ENCODE measurements around the gene OR4F6.

OR4F6 gene

GRCh38 chr15:101807345-101807945 is 4.1 kb downstream of the OR4F6 start:
- H3K9ac ChIP-seq (ENCODE audit: low read depth, low read length) = no peak overlapping the region
- H3K4me3 ChIP-seq (ENCODE audit: low read depth, low read length) = no peak overlapping the region
- H3K4me1 ChIP-seq (ENCODE audit: control insufficient read depth, insufficient read depth, low read length) = no peaks in the 10 kb centered on the region
- no peaks in the 10 kb centered on the region for H3K9me3 ChIP-seq (ENCODE audit: control insufficient read depth, insufficient read depth, low read length)
- no peaks in the 10 kb centered on the region for H3K36me3 ChIP-seq (ENCODE audit: control insufficient read depth, insufficient read depth, low read length)
- no peaks in the 10 kb centered on the region for H3K27me3 ChIP-seq (ENCODE audit: control insufficient read depth, insufficient read depth, low read length)

DNA sequence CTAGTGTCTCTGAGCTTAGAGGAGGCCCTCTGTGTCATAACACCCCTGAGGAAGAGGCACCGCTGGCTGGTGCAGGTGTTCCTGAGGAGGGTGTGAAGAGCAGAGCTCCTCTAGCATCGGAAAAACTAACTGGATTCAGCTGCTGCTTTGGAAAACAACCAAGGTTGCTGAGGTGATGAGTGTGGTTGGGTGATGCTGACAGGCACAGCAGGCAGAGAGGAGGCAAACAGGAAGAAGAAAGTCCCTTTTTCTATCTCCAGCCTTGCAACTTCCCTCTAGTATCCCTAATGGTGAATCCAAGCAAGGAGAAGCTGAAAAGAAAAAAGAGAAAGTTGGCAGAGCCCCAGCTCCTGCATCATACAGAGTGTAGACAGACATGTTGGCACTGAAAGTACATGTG is 4.9 kb downstream of the OR4F6 start:
- H3K27me3 ChIP-seq (ENCODE audit: control insufficient read depth, insufficient read depth, low read length) = no peaks in the 10 kb centered on the region
- H3K4me3 ChIP-seq (ENCODE audit: low read depth, low read length) = no peak overlapping the region
- H3K36me3 ChIP-seq (ENCODE audit: control insufficient read depth, insufficient read depth, low read length) = no peaks in the 10 kb centered on the region
- H3K9me3 ChIP-seq (ENCODE audit: control insufficient read depth, insufficient read depth, low read length) = no peaks in the 10 kb centered on the region
- no peak overlapping the region for H3K9ac ChIP-seq (ENCODE audit: low read depth, low read length)
- no peaks in the 10 kb centered on the region for H3K4me1 ChIP-seq (ENCODE audit: control insufficient read depth, insufficient read depth, low read length)

DNA sequence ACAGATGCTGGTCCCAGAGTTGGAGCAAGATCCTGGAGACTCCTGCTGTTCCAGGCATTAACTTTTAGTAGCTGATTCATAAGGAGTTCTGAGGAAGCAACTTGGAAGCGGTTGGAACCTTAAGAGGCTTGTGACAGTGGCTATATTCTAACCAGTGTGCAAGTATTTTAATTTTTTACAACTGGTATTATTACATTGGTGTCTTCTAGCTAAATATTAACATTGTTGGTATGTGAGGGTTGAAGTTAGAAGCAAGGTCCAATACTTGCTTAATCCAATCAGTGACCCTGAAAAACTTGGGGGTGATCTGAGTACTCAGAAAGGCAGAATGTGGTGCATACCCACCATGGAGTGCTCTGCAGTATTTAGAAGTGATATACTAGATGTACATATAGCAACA is 7.1 kb downstream of the OR4F6 start:
- Histone ChIP-seq H3K36me3 (ENCODE audit: control insufficient read depth, insufficient read depth, low read length) (no peaks in the 10 kb centered on the region), H3K9ac (ENCODE audit: low read depth, low read length) (no peak overlapping the region), H3K27me3 (ENCODE audit: control insufficient read depth, insufficient read depth, low read length) (no peaks in the 10 kb centered on the region), H3K4me1 (ENCODE audit: control insufficient read depth, insufficient read depth, low read length) (no peaks in the 10 kb centered on the region), H3K4me3 (ENCODE audit: low read depth, low read length) (no peak overlapping the region), H3K9me3 (ENCODE audit: control insufficient read depth, insufficient read depth, low read length) (no peaks in the 10 kb centered on the region)

- Histone ChIP-seq H3K4me3 (ENCODE audit: low read depth, low read length) (no peak overlapping the region), H3K9me3 (ENCODE audit: control insufficient read depth, insufficient read depth, low read length) (no peaks in the 10 kb centered on the region), H3K27me3 (ENCODE audit: control insufficient read depth, insufficient read depth, low read length) (no peaks in the 10 kb centered on the region), H3K9ac (ENCODE audit: low read depth, low read length) (no peak overlapping the region), H3K36me3 (ENCODE audit: control insufficient read depth, insufficient read depth, low read length) (no peaks in the 10 kb centered on the region), H3K4me1 (ENCODE audit: control insufficient read depth, insufficient read depth, low read length) (no peaks in the 10 kb centered on the region)
Measured at GRCh38 chr15:101810876-101811275, 7.6 kb downstream of the OR4F6 start.

DNA sequence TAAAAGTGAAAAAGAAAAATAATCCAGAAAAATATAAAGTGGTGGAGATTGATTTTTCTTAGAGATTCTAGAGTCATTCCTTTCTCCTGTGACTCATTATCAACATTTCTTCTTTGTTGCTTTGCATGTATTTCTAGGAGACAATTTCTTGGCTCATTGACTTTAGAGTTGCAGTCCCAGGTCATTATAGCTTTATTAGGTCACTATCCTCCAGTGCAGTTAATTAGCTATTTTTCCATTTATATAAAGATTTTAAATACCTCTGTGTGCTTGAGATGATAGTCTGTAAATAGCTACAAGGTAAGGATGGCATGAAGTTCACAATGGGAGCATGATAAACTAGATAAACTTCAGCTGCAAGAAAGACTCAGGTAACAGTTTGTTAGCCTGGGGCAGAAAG is 8.6 kb downstream of the OR4F6 start, which contains the start of gene OR4F15:
Gene OR4F15 (plus strand): TSS at position 301 of the 400 bp plus-strand sequence. CDS start 5,985 bp downstream, outside the sequence.
- no peak within 1 kb of the TSS for H3K9ac ChIP-seq (ENCODE audit: low read depth, low read length)
- no peak within 1 kb of the TSS for H3K4me3 ChIP-seq (ENCODE audit: low read depth, low read length)
- H3K36me3 ChIP-seq (ENCODE audit: control insufficient read depth, insufficient read depth, low read length) = no peaks in the 10 kb centered on the region
- no peaks in the 10 kb centered on the region for H3K4me1 ChIP-seq (ENCODE audit: control insufficient read depth, insufficient read depth, low read length)
- H3K9me3 ChIP-seq (ENCODE audit: control insufficient read depth, insufficient read depth, low read length) = no peaks in the 10 kb centered on the region
- no peaks in the 10 kb centered on the region for H3K27me3 ChIP-seq (ENCODE audit: control insufficient read depth, insufficient read depth, low read length)

- Histone ChIP-seq H3K9ac (ENCODE audit: low read depth, low read length) (no peak overlapping the region), H3K9me3 (ENCODE audit: control insufficient read depth, insufficient read depth, low read length) (no peaks in the 10 kb centered on the region), H3K27me3 (ENCODE audit: control insufficient read depth, insufficient read depth, low read length) (no peaks in the 10 kb centered on the region), H3K36me3 (ENCODE audit: control insufficient read depth, insufficient read depth, low read length) (no peaks in the 10 kb centered on the region), H3K4me1 (ENCODE audit: control insufficient read depth, insufficient read depth, low read length) (no peaks in the 10 kb centered on the region), H3K4me3 (ENCODE audit: low read depth, low read length) (no peak overlapping the region)
Measured at GRCh38 chr15:101813803-101814534, 10.7 kb downstream of the OR4F6 start.

DNA sequence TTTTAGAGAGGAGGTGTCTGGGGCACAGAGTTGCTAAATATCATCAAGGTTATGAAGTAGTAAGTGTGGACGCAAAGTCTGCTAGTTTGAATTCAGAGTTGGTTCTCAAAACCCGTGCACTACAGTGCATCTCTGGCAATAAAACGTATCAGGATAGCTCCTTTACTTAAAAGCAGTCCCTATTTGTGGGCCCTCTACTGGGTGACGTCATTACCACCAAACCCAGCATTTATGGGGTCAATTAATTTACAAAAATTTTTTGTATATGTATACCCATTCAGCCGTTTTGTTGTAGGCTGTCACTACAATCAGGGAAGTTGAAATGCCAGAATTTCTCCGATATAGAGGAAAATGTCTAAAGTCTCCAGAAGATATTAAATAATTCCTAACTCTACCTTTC is 17.5 kb downstream of the OR4F6 start:
- Histone ChIP-seq H3K27me3 (ENCODE audit: control insufficient read depth, insufficient read depth, low read length) (no peaks in the 10 kb centered on the region), H3K9me3 (ENCODE audit: control insufficient read depth, insufficient read depth, low read length) (no peaks in the 10 kb centered on the region), H3K36me3 (ENCODE audit: control insufficient read depth, insufficient read depth, low read length) (no peaks in the 10 kb centered on the region), H3K4me3 (ENCODE audit: low read depth, low read length) (no peak overlapping the region), H3K9ac (ENCODE audit: low read depth, low read length) (no peak overlapping the region), H3K4me1 (ENCODE audit: control insufficient read depth, insufficient read depth, low read length) (no peaks in the 10 kb centered on the region)

- Histone ChIP-seq H3K27me3 (ENCODE audit: control insufficient read depth, insufficient read depth, low read length) (no peaks in the 10 kb centered on the region), H3K4me1 (ENCODE audit: control insufficient read depth, insufficient read depth, low read length) (no peaks in the 10 kb centered on the region), H3K9me3 (ENCODE audit: control insufficient read depth, insufficient read depth, low read length) (no peaks in the 10 kb centered on the region), H3K36me3 (ENCODE audit: control insufficient read depth, insufficient read depth, low read length) (no peaks in the 10 kb centered on the region), H3K4me3 (ENCODE audit: low read depth, low read length) (no peak overlapping the region), H3K9ac (ENCODE audit: low read depth, low read length) (no peak overlapping the region)
Measured at GRCh38 chr15:101827257-101827656, 23.9 kb downstream of the OR4F6 start.

DNA sequence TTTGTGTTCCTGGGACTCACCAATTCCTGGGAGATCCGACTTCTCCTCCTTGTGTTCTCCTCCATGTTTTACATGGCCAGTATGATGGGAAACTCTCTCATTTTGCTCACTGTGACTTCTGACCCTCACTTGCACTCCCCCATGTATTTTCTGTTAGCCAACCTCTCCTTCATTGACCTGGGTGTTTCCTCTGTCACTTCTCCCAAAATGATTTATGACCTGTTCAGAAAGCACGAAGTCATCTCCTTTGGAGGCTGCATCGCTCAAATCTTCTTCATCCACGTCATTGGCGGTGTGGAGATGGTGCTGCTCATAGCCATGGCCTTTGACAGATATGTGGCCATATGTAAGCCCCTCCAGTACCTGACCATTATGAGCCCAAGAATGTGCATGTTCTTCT is 25.5 kb downstream of the OR4F6 start:
- no peak overlapping the region for H3K4me3 ChIP-seq (ENCODE audit: low read depth, low read length)
- no peaks in the 10 kb centered on the region for H3K36me3 ChIP-seq (ENCODE audit: control insufficient read depth, insufficient read depth, low read length)
- H3K9me3 ChIP-seq (ENCODE audit: control insufficient read depth, insufficient read depth, low read length) = no peaks in the 10 kb centered on the region
- no peak overlapping the region for H3K9ac ChIP-seq (ENCODE audit: low read depth, low read length)
- no peaks in the 10 kb centered on the region for H3K27me3 ChIP-seq (ENCODE audit: control insufficient read depth, insufficient read depth, low read length)
- H3K4me1 ChIP-seq (ENCODE audit: control insufficient read depth, insufficient read depth, low read length) = no peaks in the 10 kb centered on the region

DNA sequence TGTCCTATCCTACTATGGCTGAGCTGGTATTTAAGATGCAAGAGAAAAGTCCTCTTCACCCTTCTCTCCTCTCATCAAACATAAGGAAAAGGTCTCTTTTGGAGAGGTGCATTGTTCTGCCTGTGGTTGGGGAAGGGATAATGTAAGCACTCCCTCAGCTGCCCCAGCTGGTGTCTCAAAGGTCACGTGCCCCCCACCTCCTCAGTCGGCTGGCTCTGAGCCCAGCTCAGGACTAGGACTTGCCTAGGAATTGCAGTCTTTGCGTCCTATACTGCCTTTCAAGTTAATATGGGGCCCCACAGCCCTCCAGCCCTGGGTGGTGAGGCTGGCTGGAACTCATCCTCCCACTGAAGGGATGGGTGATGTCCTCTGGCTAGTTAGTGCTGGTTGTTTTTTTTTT is 38.3 kb downstream of the OR4F6 start:
- Histone ChIP-seq H3K36me3 (ENCODE audit: control insufficient read depth, insufficient read depth, low read length) (no peaks in the 10 kb centered on the region), H3K4me1 (ENCODE audit: control insufficient read depth, insufficient read depth, low read length) (no peaks in the 10 kb centered on the region), H3K9me3 (ENCODE audit: control insufficient read depth, insufficient read depth, low read length) (no peaks in the 10 kb centered on the region), H3K4me3 (ENCODE audit: low read depth, low read length) (no peak overlapping the region), H3K9ac (ENCODE audit: low read depth, low read length) (no peak overlapping the region), H3K27me3 (ENCODE audit: control insufficient read depth, insufficient read depth, low read length) (no peaks in the 10 kb centered on the region)

DNA sequence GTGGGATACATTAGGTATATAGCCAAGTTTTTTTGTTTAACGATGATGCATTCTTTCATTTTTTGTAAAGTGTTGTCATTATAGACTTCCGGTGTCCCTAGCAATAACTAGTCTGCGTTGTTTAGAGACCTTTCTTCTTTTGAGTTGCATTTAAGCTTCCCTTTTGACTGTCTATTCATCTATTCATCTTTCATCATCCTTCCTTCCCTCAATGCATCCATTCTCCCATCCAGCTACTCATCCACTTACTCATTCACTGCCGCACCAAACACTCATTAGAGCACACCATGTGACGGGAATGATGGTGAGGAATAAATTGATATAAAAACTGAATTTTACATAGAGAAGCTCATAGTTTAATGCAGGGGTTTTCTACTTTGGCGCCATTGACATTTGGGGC is 41.6 kb downstream of the OR4F6 start:
- Histone ChIP-seq H3K4me1 (ENCODE audit: control insufficient read depth, insufficient read depth, low read length) (no peaks in the 10 kb centered on the region), H3K4me3 (ENCODE audit: low read depth, low read length) (no peak overlapping the region), H3K9ac (ENCODE audit: low read depth, low read length) (no peak overlapping the region), H3K27me3 (ENCODE audit: control insufficient read depth, insufficient read depth, low read length) (no peaks in the 10 kb centered on the region), H3K36me3 (ENCODE audit: control insufficient read depth, insufficient read depth, low read length) (no peaks in the 10 kb centered on the region), H3K9me3 (ENCODE audit: control insufficient read depth, insufficient read depth, low read length) (no peaks in the 10 kb centered on the region)

DNA sequence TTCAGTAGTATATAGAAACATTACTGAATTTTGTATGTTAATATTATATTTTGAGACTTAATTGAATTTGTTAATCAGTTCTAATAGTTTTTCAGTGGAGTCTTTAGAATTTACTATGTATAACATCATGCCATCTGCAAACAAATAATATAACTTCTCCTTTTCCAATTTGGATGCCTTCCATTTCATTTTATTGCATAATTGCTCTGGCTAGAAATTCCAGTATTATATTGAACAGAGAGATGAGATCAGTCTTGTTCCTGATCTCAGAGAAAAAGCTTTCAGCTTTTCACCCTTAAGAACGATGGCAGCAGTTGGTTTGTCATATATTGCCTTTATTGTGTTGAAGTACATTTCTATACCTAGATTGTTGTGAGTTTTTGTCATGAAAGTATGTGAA is 49.0 kb downstream of the OR4F6 start:
- Histone ChIP-seq H3K9me3 (ENCODE audit: control insufficient read depth, insufficient read depth, low read length) (no peaks in the 10 kb centered on the region), H3K27me3 (ENCODE audit: control insufficient read depth, insufficient read depth, low read length) (no peaks in the 10 kb centered on the region), H3K36me3 (ENCODE audit: control insufficient read depth, insufficient read depth, low read length) (no peaks in the 10 kb centered on the region), H3K4me3 (ENCODE audit: low read depth, low read length) (no peak overlapping the region), H3K4me1 (ENCODE audit: control insufficient read depth, insufficient read depth, low read length) (no peaks in the 10 kb centered on the region), H3K9ac (ENCODE audit: low read depth, low read length) (no peak overlapping the region)
